ENCODE data around the gene EFCAB8. TPM values are rescaled to one million over a fixed set of nuclear protein-coding genes. Genes with fewer than 3 reads are reported as not detected.

EFCAB8 gene
- total and polyA plus RNA-seq, 4 donors, result 0.25 TPM; not detected in 3

- no peak for DNase-seq (ENCODE audit: low spot score)
- TF ChIP-seq RAD21 (IDR thresholded peaks at IDR 0.05) (no peak), HNF4A (conservative IDR thresholded peaks at IDR 0.05) (no peak), FOXA1 (IDR thresholded peaks at IDR 0.05) (no peak), REST (IDR thresholded peaks at IDR 0.05) (no peak), SP1 (IDR thresholded peaks at IDR 0.05) (no peak), NR2F2 (IDR thresholded peaks at IDR 0.05) (no peak), TAF1 (conservative IDR thresholded peaks at IDR 0.05) (no peak), RXRA (IDR thresholded peaks at IDR 0.05) (no peak), FOXA2 (IDR thresholded peaks at IDR 0.05) (no peak), GABPA (IDR thresholded peaks at IDR 0.05 in 1 of 2, conservative IDR thresholded peaks at IDR 0.05 in 1 of 2) (no peak), JUND (IDR thresholded peaks at IDR 0.05) (no peak), MAX (IDR thresholded peaks at IDR 0.05) (no peak), HNF4G (IDR thresholded peaks at IDR 0.05) (no peak), YY1 (IDR thresholded peaks at IDR 0.05) (no peak), EGR1 (IDR thresholded peaks at IDR 0.05; ENCODE audit: low read depth in 2 of 2) (no peak)
- TF ChIP-seq, protein P1, sequence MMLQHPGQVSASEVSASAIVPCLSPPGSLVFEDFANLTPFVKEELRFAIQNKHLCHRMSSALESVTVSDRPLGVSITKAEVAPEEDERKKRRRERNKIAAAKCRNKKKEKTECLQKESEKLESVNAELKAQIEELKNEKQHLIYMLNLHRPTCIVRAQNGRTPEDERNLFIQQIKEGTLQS (IDR thresholded peaks at IDR 0.05), result no peak
- TF ChIP-seq, protein P2, sequence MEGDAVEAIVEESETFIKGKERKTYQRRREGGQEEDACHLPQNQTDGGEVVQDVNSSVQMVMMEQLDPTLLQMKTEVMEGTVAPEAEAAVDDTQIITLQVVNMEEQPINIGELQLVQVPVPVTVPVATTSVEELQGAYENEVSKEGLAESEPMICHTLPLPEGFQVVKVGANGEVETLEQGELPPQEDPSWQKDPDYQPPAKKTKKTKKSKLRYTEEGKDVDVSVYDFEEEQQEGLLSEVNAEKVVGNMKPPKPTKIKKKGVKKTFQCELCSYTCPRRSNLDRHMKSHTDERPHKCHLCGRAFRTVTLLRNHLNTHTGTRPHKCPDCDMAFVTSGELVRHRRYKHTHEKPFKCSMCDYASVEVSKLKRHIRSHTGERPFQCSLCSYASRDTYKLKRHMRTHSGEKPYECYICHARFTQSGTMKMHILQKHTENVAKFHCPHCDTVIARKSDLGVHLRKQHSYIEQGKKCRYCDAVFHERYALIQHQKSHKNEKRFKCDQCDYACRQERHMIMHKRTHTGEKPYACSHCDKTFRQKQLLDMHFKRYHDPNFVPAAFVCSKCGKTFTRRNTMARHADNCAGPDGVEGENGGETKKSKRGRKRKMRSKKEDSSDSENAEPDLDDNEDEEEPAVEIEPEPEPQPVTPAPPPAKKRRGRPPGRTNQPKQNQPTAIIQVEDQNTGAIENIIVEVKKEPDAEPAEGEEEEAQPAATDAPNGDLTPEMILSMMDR (IDR thresholded peaks at IDR 0.05; ENCODE audit: low read depth, low read length, missing input control), result no peak
- TF ChIP-seq, protein P3, sequence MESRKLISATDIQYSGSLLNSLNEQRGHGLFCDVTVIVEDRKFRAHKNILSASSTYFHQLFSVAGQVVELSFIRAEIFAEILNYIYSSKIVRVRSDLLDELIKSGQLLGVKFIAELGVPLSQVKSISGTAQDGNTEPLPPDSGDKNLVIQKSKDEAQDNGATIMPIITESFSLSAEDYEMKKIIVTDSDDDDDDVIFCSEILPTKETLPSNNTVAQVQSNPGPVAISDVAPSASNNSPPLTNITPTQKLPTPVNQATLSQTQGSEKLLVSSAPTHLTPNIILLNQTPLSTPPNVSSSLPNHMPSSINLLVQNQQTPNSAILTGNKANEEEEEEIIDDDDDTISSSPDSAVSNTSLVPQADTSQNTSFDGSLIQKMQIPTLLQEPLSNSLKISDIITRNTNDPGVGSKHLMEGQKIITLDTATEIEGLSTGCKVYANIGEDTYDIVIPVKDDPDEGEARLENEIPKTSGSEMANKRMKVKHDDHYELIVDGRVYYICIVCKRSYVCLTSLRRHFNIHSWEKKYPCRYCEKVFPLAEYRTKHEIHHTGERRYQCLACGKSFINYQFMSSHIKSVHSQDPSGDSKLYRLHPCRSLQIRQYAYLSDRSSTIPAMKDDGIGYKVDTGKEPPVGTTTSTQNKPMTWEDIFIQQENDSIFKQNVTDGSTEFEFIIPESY (IDR thresholded peaks at IDR 0.05), result no peak
These were observed 124.9 kb downstream of the EFCAB8 start for GRCh38 chr20:32983459-32984112.

More at GRCh38 chr20:32983459-32984112, 124.9 kb downstream of the EFCAB8 start:
- Histone ChIP-seq H3K9me3 (ENCODE audit: control insufficient read depth in 4 of 4, low read length in 3 of 4) (no peaks in the 10 kb centered on the region), H3K36me3 (ENCODE audit: control insufficient read depth in 4 of 4, insufficient read depth in 3 of 4, low read depth in 1 of 4, low read length in 3 of 4) (no peaks in the 10 kb centered on the region), H3K27ac (ENCODE audit: low read depth in 1 of 2, low read length in 2 of 2) (no peak overlapping the region), H3K9ac (ENCODE audit: low read depth in 1 of 2, low read length in 2 of 2) (no peak overlapping the region), H3K4me3 (ENCODE audit: low read depth in 1 of 3, low read length in 3 of 3) (no peak overlapping the region), H3K4me1 (ENCODE audit: control insufficient read depth in 4 of 4, insufficient read depth in 4 of 4, low read length in 3 of 4) (no peaks in the 10 kb centered on the region), H3K27me3 (ENCODE audit: control insufficient read depth in 4 of 4, insufficient read depth in 4 of 4, low read length in 3 of 4) (no peaks in the 10 kb centered on the region)
- 85% methylated on average over 12 of the region's 12 CpGs for WGBS

All from liver (tissue), 9 donors.